ENCODE measurements around the gene BRSK1.

Gene BRSK1

GRCh38 chr19:55241935-55242464 is 41.8 kb upstream of the BRSK1 start:
- Histone ChIP-seq H3K36me3 (peaks cover 86 to 100% (median 94%) of the 10 kb centered on the region in 3 donors), H3K27me3 (no peaks in the 10 kb centered on the region), H3K4me1 (no peaks in the 10 kb centered on the region), H3K27ac (no peak overlapping the region), H3K4me3 (no peak overlapping the region), H3K9me3 (no peaks in the 10 kb centered on the region)
- intact Hi-C loops (cut with DNase I; ENCODE audit: low total_unique reads), result no loop called here
- DNase-seq, result no peak
- TF ChIP-seq, protein P1, sequence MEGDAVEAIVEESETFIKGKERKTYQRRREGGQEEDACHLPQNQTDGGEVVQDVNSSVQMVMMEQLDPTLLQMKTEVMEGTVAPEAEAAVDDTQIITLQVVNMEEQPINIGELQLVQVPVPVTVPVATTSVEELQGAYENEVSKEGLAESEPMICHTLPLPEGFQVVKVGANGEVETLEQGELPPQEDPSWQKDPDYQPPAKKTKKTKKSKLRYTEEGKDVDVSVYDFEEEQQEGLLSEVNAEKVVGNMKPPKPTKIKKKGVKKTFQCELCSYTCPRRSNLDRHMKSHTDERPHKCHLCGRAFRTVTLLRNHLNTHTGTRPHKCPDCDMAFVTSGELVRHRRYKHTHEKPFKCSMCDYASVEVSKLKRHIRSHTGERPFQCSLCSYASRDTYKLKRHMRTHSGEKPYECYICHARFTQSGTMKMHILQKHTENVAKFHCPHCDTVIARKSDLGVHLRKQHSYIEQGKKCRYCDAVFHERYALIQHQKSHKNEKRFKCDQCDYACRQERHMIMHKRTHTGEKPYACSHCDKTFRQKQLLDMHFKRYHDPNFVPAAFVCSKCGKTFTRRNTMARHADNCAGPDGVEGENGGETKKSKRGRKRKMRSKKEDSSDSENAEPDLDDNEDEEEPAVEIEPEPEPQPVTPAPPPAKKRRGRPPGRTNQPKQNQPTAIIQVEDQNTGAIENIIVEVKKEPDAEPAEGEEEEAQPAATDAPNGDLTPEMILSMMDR (IDR thresholded peaks at IDR 0.05), result no peak

DNA sequence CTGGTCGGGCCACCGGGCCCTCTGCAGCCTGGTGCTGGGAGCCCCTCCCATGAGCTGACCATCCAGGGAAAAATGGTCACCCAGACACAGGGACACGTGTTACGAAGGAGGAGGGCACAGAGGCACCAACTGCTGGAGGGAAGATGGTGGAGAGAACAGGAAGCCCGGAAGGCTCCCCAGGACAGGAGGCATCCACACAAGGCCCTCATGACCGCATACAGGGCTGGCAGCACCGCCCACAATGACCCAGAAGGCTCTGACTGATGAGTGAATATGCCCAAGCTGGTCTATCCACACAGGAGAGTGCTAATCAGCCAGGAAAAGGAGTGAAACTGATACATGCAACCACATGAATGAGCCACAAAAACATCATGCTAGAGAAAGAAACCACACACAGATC is 41.3 kb upstream of the BRSK1 start:
- intact Hi-C loops (cut with DNase I; ENCODE audit: low total_unique reads), result no loop called here
- TF ChIP-seq, protein P1 (IDR thresholded peaks at IDR 0.05), result no peak
- no peak for DNase-seq
- no peak overlapping the region for H3K27ac ChIP-seq
- no peaks in the 10 kb centered on the region for H3K9me3 ChIP-seq
- H3K27me3 ChIP-seq, result no peaks in the 10 kb centered on the region
- no peak overlapping the region for H3K4me3 ChIP-seq
- peaks cover 0 to 2% (median 0%) of the 10 kb centered on the region in 4 donors for H3K4me1 ChIP-seq
- H3K36me3 ChIP-seq, result peaks cover 80 to 100% (median 91%) of the 10 kb centered on the region in 3 donors

DNA sequence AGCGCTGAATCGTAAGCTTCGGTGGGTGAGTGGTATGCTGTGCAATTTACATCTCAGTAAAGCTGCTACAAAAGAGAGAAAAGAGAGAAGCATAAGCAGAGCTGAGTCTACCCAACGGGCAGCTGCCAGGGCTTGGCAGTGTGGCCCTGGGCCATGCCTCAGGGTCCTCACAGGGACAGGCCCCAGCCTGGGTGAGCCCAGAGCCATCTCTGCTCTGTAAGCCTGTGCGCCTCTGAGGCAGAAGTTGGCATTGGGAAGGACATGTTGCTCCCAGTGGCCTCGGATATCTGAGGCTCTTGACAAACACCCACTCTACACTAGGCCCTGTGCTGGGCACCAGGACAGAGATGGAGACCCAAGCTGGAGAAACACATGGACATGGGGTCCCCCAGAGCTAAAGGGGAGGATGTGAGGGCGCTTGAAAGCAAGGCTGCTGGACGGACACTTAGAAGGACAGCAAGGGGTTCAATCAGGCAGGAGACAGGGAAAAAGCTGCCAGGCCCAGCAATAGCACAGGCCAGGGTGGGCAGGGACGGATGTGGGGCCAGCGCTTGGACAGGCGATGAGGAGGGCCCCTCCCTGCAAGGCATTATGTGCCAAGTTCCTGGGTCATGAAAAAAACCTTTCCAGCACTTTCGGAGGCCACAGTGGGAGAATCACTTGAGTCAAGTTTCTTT is 39.7 kb upstream of the BRSK1 start:
- H3K27ac ChIP-seq, result no peak overlapping the region
- H3K4me3 ChIP-seq, result no peak overlapping the region
- peaks cover 64 to 92% (median 75%) of the 10 kb centered on the region in 3 donors for H3K36me3 ChIP-seq
- H3K9me3 ChIP-seq, result no peaks in the 10 kb centered on the region
- no peak for DNase-seq
- TF ChIP-seq, protein P1 (IDR thresholded peaks at IDR 0.05), result no peak
- H3K27me3 ChIP-seq, result no peaks in the 10 kb centered on the region
- intact Hi-C loops (cut with DNase I; ENCODE audit: low total_unique reads), result no loop called here
- H3K4me1 ChIP-seq, result peaks cover 0 to 14% (median 0%) of the 10 kb centered on the region in 4 donors

DNA sequence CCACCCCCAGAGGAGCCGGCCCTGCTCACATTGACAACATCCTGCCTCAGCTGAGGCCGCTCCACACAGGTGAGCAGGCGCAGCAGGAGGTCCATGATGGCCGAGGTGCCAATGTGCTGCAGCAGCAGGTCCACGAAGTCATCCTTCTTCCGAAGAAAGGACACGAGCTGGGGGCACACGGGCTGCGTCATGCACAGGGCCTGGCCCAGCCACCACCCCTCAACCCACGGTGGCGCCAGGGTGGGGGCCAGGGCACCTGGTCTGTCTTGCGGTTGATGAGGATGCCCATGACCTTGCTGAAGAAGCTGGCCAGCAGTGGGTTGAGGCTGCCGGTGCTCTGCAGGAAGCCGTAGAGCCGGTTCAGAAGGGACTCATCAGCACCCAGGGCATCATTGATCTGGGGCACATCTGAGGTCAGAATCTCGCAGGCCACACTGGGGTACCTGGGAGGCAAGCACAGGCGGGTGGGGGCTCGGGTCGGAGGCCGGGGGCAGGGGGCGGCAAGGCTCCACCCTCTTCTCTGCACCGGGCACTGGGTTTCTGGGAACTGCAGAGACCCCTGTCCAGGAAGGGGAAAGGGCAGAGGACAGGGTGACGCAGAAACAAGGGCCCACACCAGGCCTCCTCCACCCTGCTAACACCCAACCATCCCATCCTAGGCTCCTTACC is 38.4 kb upstream of the BRSK1 start:
- no peak overlapping the region for H3K4me3 ChIP-seq
- H3K27ac ChIP-seq, result no peak overlapping the region
- peaks cover 0 to 20% (median 1%) of the 10 kb centered on the region in 4 donors for H3K4me1 ChIP-seq
- TF ChIP-seq, protein P1 (IDR thresholded peaks at IDR 0.05), result no peak
- no peak for DNase-seq
- no peaks in the 10 kb centered on the region for H3K27me3 ChIP-seq
- intact Hi-C loops (cut with DNase I; ENCODE audit: low total_unique reads), result no loop called here
- H3K9me3 ChIP-seq, result no peaks in the 10 kb centered on the region
- peaks cover 54 to 89% (median 63%) of the 10 kb centered on the region in 3 donors for H3K36me3 ChIP-seq

GRCh38 chr19:55246462-55247451 is 37.0 kb upstream of the BRSK1 start:
- H3K4me1 ChIP-seq, result peaks cover 0 to 22% (median 2%) of the 10 kb centered on the region in 4 donors
- intact Hi-C loops (cut with DNase I; ENCODE audit: low total_unique reads), result no loop called here
- H3K36me3 ChIP-seq, result peaks cover 47 to 78% (median 49%) of the 10 kb centered on the region in 3 donors
- no peak overlapping the region for H3K27ac ChIP-seq
- H3K9me3 ChIP-seq, result no peaks in the 10 kb centered on the region
- DNase-seq, result no peak
- H3K4me3 ChIP-seq, result no peak overlapping the region
- TF ChIP-seq, protein P1 (IDR thresholded peaks at IDR 0.05), result no peak
- no peaks in the 10 kb centered on the region for H3K27me3 ChIP-seq

All from tibial artery (tissue), 4 donors.